SK-N-SH (cell line): ENCODE data around the gene PRADC1. TPM values are rescaled to one million over a fixed set of nuclear protein-coding genes. Genes with fewer than 3 reads are reported as not detected.
"Not testable (repeated sequence)": the region's sequence is repeated elsewhere in the genome, so short reads cannot be mapped to it uniquely, and the experiment has no call there.

Experiments used
- CTCF ChIA-PET: fragments of 300-600, 350-600 bp; formaldehyde crosslinking; extraction: SDS; loops from one replicate; lab custom pipeline; 2021; lab: Yijun Ruan, JAX
- POLR2A ChIA-PET: fragments of 350-600 bp; sonication (Branson Sonifier 250); formaldehyde crosslinking; extraction: SDS; loops from one replicate; lab custom pipeline; 2020; ENCODE audit warnings: antibody characterized with exemption, inconsistent platforms; lab: Yijun Ruan, JAX
- DNase-seq: peaks from one replicate; pipeline ENCODE4 v3.0.0; 2012
- H2AFZ ChIP-seq: fragments of 200-600 bp; sonication (generic); 2 replicates; pipeline ENCODE4 v1.8.1; 2016; ENCODE audit warnings: antibody characterized with exemption, mild to moderate bottlenecking, low read depth
- H3F3A ChIP-seq: fragments of 200-600 bp; sonication (generic); replicated peaks from 2 replicates; pipeline ENCODE3; 2016; ENCODE audit warnings: antibody characterized with exemption, mild to moderate bottlenecking; ENCODE audit not compliant: insufficient read depth
- H3K27ac ChIP-seq, 2 experiments: fragments of 200-500 bp in 1 of 2; fragments of 200-600 bp in 1 of 2; sonication (Bioruptor generic) in 1 of 2; sonication (generic), shearing (Covaris generic) in 1 of 2; 2 replicates each; pipeline versions ENCODE4 v1.5.1 to v1.6.1; 2014 to 2016; ENCODE audit warnings: low read depth in 2 of 2, inconsistent platforms in 1 of 2, low read length in 1 of 2, mild to moderate bottlenecking in 1 of 2, mixed read lengths in 1 of 2
- H3K27me3 ChIP-seq: fragments of 200-600 bp; sonication (generic), shearing (Covaris generic); 2 replicates; pipeline ENCODE4 v1.6.1; 2016; ENCODE audit warnings: mixed run types; ENCODE audit not compliant: insufficient read depth
- H3K36me3 ChIP-seq, 2 experiments: fragments of 200-500 bp in 1 of 2; fragments of 200-600 bp in 1 of 2; sonication (Bioruptor generic) in 1 of 2; sonication (generic) in 1 of 2; replicated peaks in 1 of 2; 2 replicates each; pipeline versions ENCODE3 to v1.5.1; 2014 to 2016; ENCODE audit warnings: low read length in 1 of 2, mild to moderate bottlenecking in 1 of 2; ENCODE audit not compliant: insufficient read depth in 2 of 2, control insufficient read depth in 1 of 2
- H3K4me1 ChIP-seq, 2 experiments: fragments of 200-500 bp in 1 of 2; fragments of 200-600 bp in 1 of 2; sonication (Bioruptor generic) in 1 of 2; sonication (generic), shearing (Covaris generic) in 1 of 2; 2 replicates each; pipeline versions ENCODE4 v1.5.1 to v1.6.1; 2014 to 2016; ENCODE audit warnings: low read depth in 1 of 2, low read length in 1 of 2, mixed run types in 1 of 2; ENCODE audit not compliant: insufficient read depth in 2 of 2, control insufficient read depth in 1 of 2
- H3K4me2 ChIP-seq: fragments of 200-600 bp; sonication (generic), shearing (Covaris generic); 2 replicates; pipeline ENCODE4 v1.6.1; 2017; ENCODE audit warnings: mixed run types
- H3K4me3 ChIP-seq, 2 experiments: fragments of 200-500 bp in 1 of 2; fragments of 200-600 bp in 1 of 2; sonication (Bioruptor generic) in 1 of 2; sonication (generic), shearing (Covaris generic) in 1 of 2; 2 replicates each; pipeline versions ENCODE4 v1.5.1 to v1.8.1; 2014 to 2016; ENCODE audit warnings: low read depth in 2 of 2, inconsistent platforms in 1 of 2, low read length in 1 of 2, mild to moderate bottlenecking in 1 of 2, mixed read lengths in 1 of 2, moderate library complexity in 1 of 2
- H3K79me2 ChIP-seq: fragments of 200-600 bp; sonication (generic); 2 replicates; pipeline ENCODE4 v1.8.1; 2017; ENCODE audit warnings: mild to moderate bottlenecking; ENCODE audit not compliant: insufficient read depth
- H3K9ac ChIP-seq: fragments of 200-600 bp; sonication (generic); 2 replicates; pipeline ENCODE4 v1.6.1; 2017; ENCODE audit warnings: mixed run types
- H3K9me2 ChIP-seq: fragments of 200-600 bp; sonication (generic); 2 replicates; pipeline ENCODE4 v1.6.1; 2017; ENCODE audit warnings: mixed run types
- H3K9me3 ChIP-seq: fragments of 200-600 bp; sonication (generic); 2 replicates; pipeline ENCODE4 v1.6.1; 2017; ENCODE audit warnings: mixed run types, mild to moderate bottlenecking, moderate library complexity
- H4K20me1 ChIP-seq: fragments of 200-600 bp; sonication (generic); 2 replicates; pipeline ENCODE4 v1.6.1; 2017; ENCODE audit warnings: mild to moderate bottlenecking, mixed run types; ENCODE audit not compliant: insufficient read depth
- ELF1 ChIP-seq: IDR thresholded peaks from 2 replicates; pipeline ENCODE4 v1.4.0; 2012
- EZH2phosphoT487 ChIP-seq: fragments of 200-600 bp; sonication (generic); IDR thresholded peaks from 2 replicates; pipeline ENCODE4 v1.6.1; 2017; ENCODE audit warnings: low read depth, mixed run types, mild to moderate bottlenecking, antibody characterized with exemption, moderate library complexity, borderline replicate concordance
- FOSL2 ChIP-seq: IDR thresholded peaks from 2 replicates; pipeline ENCODE4 v1.4.0; 2012; ENCODE audit warnings: low read depth, mild to moderate bottlenecking, moderate library complexity, borderline replicate concordance
- POLR2AphosphoS5 ChIP-seq: IDR thresholded peaks from 2 replicates; pipeline ENCODE4 v1.6.1; 2012; ENCODE audit warnings: low read depth, low read length
- WGBS: methylation state at CpG from one replicate; pipeline ENCODE4 v1.1.6; 2017; ENCODE audit warnings: low lambda C conversion rate; 5-methylcytosine and 5-hydroxymethylcytosine counted together
- polyA plus RNA-seq, 3 experiments: library from polyadenylated mRNA; depleted of rRNA; stranded (reverse); fragments of >200 nt; gene quantifications; 2 replicates each; pipeline ENCODE4 v1.2.3, GENCODE V29; 2012

The PRADC1 gene
- polyA plus RNA-seq, 1 of the 3 experiments (the other 2 are of a cell fraction): 8.5 TPM

DNA sequence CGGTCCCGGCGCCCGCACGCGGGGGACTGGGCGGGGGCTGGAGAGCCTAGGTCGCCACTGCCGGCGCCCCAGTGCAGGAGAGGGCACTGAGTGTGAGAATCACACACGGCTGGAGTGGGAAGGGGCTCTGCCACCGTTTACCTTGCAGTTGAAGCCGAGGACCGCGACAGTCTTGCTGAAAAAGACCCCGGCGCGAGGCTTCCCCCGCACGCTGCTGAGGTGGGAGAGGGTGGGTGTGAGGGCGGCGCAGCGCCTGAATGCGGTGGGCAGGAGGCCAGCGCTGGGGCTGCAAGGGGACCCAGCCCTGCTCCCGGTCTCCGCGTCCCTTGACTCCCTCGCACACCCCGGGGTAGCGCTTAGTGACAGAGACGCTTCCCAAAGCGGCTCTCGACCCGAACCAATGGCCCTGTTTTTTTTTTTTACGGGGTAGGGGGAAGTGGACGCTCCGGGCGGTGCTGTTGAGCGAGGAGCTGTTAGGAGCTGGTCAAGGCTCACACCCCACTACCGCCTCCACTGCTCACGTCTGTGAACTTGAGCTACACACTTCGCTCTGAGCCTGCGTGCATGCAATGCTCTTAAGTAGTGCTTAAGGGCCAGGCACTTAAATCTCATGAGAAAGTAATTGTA, 29.9 kb downstream of the PRADC1 start:
- Histone ChIP-seq H3K4me3 (no peak overlapping the region), H3K4me2 (0 out of 2 replicates have a peak overlapping the region, but pooled peaks have one; percentile 15), H3F3A (peaks cover 3% of the 10 kb centered on the region), H3K36me3 (no peaks in the 10 kb centered on the region), H3K9me3 (no peaks in the 10 kb centered on the region), H3K79me2 (no peaks in the 10 kb centered on the region), H3K27ac (no peak overlapping the region), H3K9ac (no peak overlapping the region), H3K4me1 (no peaks in the 10 kb centered on the region), H2AFZ (no peak overlapping the region), H4K20me1 (no peaks in the 10 kb centered on the region), H3K9me2 (no peaks in the 10 kb centered on the region), H3K27me3 (peaks cover 69% of the 10 kb centered on the region)
- ChIA-PET CTCF (interaction anchor here (0.6 to 2.0 kb wide), 3 partner anchors 10 to 75 kb away, joined by 3 to 7 read pairs (median 7); no protein-coding TSS in a partner anchor), POLR2A (no interaction called here)
- DNase-seq: peak; percentile 60
- 18% methylated on average over 28 of the region's 44 CpGs for WGBS
- peak; percentile 7; the same call in 1 of the 2 replicates for TF ChIP-seq EZH2phosphoT487
- TF ChIP-seq POLR2AphosphoS5: no peak

- no peaks in the 10 kb centered on the region for H3K9me3 ChIP-seq
- H3K4me1 ChIP-seq: no peaks in the 10 kb centered on the region
- H2AFZ ChIP-seq: no peak within 1 kb of the TSS
- POLR2A ChIA-PET: no interaction called here
- H3K27ac ChIP-seq: no peak within 1 kb of the TSS
- no peaks in the 10 kb centered on the region for H3K9me2 ChIP-seq
- H3K4me2 ChIP-seq: 0 out of 2 replicates have a peak within 1 kb of the TSS, but pooled peaks have one; percentile 15
- no peaks in the 10 kb centered on the region for H3K79me2 ChIP-seq
- no peaks in the 10 kb centered on the region for H4K20me1 ChIP-seq
- no peak within 1 kb of the TSS for H3K4me3 ChIP-seq
- DNase-seq: peak; percentile 73
- no peaks in the 10 kb centered on the region for H3K36me3 ChIP-seq
- peaks cover 72% of the 10 kb centered on the region for H3K27me3 ChIP-seq
- CTCF ChIA-PET: interaction anchor here (0.7 to 4.2 kb wide), 6 partner anchors 10 to 409 kb away, joined by 3 to 19 read pairs (median 4); no protein-coding TSS in a partner anchor
- 9% methylated on average over 50 of the region's 87 CpGs for WGBS
- H3F3A ChIP-seq: peaks cover 3% of the 10 kb centered on the region
- no peak within 1 kb of the TSS for H3K9ac ChIP-seq
- TF ChIP-seq ELF1: no peak
- peak; percentile 86; the same call in 1 of the 2 replicates for TF ChIP-seq EZH2phosphoT487
These were observed 30.6 kb downstream of the PRADC1 start, which contains the start of gene NOTO for GRCh38 chr2:73202156-73203054. Gene NOTO (plus strand): TSS chr2:73202574. CDS start chr2:73202667, 93 bp downstream.

DNA sequence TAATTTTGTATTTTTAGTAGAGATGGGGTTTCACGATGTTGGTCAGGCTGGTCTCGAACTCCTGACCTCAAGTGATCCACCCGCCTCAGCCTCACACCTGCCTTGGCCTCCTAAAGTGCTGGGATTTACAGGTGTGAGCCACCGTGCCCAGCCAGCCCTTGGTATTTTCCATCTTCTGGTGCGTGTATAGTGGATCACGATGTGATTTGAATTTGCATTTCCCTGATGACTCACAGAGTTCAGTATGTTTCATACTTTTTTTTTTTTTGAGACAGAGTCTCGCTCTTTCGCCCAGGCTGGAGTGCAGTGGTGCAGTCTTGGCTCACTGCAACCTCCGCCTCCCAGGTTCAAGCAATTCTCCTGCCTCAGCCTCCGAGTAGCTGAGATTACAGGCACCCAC, 32.8 kb downstream of the PRADC1 start:
- peaks cover 68% of the 10 kb centered on the region for H3K27me3 ChIP-seq
- H3K79me2 ChIP-seq, H3K36me3 ChIP-seq, H3K4me2 ChIP-seq, POLR2A ChIA-PET, H3K27ac ChIP-seq, H3K4me1 ChIP-seq, H4K20me1 ChIP-seq, H3K9ac ChIP-seq, H3K4me3 ChIP-seq, DNase-seq, H2AFZ ChIP-seq, H3K9me2 ChIP-seq, H3K9me3 ChIP-seq, H3F3A ChIP-seq: not testable (repeated sequence)
- 73% methylated on average over 10 of the region's 10 CpGs for WGBS
- TF ChIP-seq FOSL2: 0 out of 2 replicates have a peak, but pooled peaks have one; percentile 4
- CTCF ChIA-PET: interaction anchor here (1.4 to 4.2 kb wide), 3 partner anchors 12 to 33 kb away, joined by 3 to 19 read pairs (median 13); partner anchors contain the start of gene PRADC1
